Measurements from ENCODE around the gene PTPRA.
"Not testable (repeated sequence)": the region's sequence is repeated elsewhere in the genome, so short reads cannot be mapped to it uniquely, and the experiment has no call there.

The PTPRA gene

DNA sequence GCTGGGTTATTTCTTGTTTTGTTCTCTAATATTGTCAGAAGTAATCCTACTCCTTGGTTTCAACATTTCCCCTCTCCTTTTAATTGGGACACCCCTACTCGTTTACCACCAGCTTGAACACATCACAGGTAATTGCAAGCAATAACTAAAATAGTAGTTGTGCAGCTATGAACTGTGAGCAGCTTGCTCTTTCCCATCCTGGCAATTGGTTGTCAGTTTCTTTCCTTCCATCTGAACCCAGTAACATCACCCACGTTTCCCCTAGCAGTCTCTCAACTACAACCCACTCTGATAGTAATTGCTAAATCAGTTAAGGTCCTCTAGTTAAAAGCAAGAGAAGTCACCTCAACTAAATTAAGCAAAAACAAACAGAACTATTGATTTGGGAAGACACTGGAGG is 122.5 kb downstream of the PTPRA start:
- DNase-seq (ENCODE audit: low read depth): no peak

DNA sequence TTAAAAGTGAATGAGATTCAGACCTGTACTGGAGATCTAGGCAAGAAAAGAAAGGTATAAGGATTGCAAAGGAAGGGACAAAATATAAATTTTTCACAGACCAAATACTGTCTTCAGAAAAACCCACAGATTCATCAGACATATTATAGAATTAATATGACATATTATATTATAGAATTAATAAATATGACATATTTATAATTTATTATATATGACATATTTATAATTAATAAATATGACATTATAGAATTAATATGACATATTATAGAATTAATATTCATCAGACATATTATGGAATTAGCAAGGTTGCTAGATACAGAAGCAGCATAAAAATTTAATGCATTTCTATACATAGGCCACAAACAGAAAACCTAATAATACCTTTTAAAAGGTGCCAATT is 125.4 kb downstream of the PTPRA start:
- DNase-seq (ENCODE audit: low read depth): no peak

DNA sequence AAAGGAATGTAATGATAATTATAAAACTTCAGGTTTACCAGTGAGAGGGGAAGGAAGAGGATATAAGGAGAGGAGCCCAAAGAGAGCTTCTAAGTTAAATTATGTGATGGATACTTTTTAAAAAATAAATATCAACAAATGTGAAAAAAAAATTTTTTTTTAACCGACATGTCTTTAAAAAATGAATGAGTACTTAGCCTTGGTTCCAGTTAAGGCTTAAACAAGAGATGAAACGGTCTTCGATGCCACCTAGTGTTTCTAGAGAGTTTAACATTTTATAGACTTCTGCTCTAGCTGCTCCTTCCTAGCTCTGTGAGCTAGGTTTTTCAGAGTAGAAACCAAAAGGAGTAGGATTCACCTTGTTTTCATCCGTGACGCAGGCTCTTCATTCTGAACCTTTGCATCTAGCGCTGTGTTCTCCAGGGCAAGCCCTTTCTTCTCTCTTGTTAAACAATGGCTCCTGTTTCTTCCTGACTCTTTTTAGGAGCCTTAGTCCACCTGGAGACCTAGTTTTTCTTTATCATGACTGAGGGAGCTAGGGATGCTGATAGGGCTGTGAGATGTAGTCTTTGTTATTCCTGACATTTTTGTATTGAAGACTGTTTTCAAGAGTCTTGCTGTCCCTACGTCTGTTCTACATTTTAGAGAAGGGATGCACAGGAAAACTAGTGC is 127.7 kb downstream of the PTPRA start:
- DNase-seq (ENCODE audit: low read depth): no peak

DNA sequence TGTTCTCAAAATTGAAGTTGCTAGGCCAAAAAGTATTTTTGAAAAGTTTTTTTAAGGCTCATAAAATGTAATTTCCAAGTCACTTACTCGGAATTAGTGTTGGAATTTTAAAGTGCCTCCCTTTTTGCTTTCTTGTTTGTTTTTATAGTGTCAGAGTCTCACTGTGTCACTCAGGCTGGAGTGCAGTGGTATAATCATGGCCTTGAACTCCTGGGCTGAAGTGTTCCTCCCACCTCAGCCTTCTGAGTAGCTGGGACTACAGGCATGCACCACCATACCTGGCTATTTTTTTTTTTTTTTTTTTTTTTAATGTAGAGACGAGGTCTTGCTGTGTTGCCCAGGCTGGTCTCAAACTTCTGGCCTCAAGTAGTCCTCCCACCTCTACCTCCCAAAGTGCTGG is 130.1 kb downstream of the PTPRA start:
- DNase-seq (ENCODE audit: low read depth): no peak

DNA sequence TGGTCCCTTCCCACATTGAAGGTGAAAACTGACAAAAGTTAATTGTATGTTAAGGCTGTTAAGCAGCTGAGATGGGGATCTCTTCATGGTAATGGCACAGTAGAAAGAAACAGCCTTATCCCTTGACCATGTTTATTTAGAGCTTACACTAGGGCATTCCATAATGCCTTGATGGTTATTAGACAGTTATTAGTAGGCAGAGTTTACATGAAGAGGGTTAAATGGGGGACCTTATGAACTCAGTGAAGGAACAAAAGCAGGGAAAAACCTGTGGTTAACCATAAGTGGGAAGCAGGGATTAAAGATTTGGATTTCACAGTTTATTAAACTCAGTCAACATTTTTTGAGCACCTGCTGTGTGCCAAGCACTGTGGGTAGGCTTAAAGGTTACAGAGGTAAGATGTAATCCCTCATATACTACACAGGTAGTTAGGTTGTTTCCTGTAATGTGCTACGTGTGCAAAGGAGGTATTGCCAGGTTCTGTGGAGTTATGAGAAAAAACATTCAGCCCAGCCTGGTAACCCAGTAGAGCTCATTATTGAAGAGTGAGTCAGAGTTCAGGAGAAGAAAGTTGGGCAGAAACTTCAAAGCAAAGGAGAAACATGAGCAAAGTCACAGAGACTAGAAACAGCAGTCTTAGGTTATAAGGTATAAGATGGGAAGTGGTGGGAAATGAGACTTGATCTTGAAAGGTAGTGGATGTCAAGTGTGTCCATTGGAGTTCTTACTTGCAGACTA is 137.9 kb downstream of the PTPRA start:
- no peak for DNase-seq (ENCODE audit: low read depth)

DNA sequence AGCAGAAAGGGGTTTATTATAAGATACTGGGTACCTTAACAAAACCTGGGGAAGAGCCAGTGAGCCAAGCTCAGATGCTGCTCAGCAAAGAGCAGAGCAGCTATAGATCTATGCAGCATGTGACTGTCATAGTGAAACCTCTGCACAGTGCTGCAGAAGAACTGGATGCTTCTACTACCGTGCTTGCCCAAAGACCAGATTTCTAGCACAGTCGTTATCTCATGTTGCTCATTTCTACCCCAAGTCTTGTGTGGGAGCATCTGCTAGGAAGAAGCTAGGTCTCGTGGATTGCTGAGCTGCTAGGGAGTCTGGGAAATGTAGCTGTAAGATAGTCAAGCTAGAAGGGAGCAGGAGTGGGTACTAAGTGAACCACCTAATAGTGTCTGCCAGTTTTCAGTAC is 138.5 kb downstream of the PTPRA start:
- no peak for DNase-seq (ENCODE audit: low read depth)

DNA sequence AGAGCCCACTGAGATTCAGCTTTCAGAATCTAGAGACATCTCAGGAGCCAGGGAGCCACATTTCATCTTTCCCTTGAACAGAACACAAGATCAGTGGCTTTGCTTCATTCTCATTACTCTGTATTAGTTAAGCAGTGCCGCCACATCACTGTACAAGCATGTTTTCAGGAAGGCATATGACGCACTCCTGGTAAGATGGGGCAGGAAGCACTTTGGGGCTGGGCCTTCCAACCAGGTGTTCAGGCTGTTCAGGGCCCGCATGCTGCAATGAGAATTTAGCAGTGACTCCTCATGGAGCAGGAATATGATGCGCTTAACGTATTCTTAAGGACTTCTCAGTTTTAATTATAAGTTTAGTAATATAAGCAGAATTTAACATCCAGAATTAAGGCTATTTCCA is 140.5 kb downstream of the PTPRA start:
- no peak for DNase-seq (ENCODE audit: low read depth)

DNA sequence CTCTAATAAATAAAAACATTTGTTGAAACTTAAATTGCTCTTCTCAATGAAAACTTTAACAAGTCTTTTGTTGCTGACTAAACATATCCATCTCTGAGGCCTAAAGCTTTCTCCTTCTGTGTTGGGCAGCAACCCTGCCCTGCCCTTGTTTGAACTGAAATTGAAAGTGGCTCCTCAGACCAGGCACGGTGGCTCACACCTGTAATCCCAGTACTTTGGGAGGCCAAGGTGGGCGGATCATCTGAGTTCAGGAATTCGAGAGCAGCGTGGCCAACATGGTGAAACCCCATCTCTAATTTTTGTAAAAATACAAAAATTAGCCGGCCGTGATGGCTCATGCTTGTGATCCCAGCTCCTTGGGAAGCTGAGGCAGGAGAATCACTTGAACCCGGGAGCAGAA is 140.9 kb downstream of the PTPRA start:
- no peak for DNase-seq (ENCODE audit: low read depth)

DNA sequence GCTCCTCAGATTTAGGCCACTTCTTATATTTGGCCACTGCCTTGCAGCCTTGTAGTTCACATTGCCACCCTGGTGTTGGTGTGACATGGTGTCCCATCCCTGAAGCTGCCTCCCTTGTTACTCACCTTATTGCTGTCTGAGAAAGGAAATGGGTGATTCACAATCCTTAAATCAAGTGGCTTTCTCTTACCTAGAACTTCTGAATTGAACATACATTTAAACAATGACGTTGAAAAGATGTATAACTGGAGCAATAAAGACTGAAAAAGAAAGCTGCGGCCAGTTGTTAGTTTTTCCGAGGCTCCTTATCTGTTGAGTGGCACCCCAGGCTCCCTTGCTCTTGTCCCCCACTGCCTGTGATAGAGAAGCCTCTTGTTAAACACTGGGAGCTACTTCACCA is 141.4 kb downstream of the PTPRA start:
- no peak for DNase-seq (ENCODE audit: low read depth)

DNA sequence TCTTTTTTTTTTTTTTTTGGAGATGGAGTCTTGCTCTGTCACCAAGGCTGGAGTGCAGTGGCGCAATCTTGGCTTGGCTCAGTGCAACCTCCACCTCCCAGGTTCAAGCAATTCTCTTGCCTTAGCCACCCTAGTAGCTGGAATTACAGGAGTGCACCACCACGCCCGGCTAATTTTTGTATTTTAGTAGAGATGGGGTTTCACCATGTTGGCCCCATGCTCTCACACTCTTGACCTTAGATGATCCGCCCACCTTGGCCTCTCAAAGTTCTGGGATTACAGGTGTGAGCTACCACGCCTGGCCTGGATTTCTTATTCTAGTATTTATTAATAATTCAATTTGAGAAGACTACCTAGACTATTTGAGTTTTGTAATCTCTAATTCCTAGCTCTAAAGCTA is 142.0 kb downstream of the PTPRA start:
- not testable (repeated sequence) for DNase-seq (ENCODE audit: low read depth)

DNA sequence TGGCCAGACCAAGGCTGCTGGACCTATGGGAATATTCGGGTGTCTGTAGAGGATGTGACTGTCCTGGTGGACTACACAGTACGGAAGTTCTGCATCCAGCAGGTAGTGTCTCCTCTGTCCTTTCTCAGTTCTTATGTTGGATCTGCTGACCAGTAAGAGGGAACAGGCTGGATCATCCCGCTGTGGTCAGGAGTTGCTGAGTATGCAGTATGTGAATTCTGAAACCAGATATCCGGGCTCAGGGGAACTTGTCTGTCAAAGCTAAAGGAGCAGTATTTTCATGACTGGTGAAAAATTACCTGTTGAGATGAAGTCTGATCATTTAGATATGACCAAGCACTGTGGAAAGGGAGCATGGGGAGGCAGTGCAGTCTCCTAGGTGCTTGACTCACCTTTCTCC is 148.0 kb downstream of the PTPRA start:
- no peak for DNase-seq (ENCODE audit: low read depth)

DNA sequence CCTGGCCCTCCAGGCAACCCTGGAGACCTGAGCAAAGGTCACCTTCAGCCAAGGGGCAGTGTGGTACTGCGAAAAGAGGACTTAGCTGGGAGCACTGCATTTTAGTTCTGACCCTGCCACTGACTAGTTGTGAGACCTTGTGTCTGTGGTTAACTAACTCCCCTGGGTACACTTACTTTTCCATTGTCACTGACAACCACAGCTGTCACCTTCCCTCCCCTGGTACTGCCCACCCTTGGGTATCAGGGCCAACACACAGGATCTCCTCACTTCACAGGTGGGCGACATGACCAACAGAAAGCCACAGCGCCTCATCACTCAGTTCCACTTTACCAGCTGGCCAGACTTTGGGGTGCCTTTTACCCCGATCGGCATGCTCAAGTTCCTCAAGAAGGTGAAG is 148.5 kb downstream of the PTPRA start:
- no peak for DNase-seq (ENCODE audit: low read depth)

DNA sequence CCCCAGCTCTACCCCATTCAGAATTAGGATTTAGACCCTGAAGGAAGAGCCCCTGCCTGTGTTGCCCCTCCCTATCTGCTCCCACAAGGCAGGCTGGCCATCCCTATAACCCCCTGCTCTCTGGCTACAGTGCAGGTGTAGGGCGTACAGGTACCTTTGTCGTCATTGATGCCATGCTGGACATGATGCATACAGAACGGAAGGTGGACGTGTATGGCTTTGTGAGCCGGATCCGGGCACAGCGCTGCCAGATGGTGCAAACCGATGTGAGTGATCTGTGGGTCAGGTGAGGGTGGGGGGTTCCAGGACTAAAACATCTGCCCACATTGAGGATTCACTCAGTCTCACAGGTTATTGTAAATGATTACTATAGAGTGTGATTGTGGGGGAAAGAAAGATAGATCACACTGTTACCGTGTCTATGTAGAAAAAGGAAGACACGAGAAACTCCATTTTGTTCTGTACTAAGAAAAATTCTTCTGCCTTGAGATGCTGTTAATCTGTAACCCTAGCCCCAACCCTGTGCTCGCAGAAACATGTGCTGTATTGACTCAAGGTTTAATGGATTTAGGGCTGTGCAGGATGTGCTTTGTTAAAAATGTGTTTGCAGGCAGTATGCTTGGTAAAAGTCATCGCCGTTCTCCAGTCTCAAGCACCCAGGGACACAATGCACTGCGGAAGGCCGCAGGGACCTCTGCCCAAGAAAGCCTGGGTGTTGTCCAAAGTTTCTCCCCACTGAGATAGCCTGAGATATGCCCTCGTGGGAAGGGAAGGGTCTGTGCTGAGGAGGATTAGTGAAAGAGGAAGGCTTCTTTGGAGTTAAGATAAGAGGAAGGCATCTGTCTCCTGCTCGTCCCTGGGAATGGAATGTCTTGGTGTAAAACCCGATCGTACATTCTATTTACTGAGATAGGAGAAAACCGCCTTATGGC is 149.5 kb downstream of the PTPRA start:
- DNase-seq (ENCODE audit: low read depth): not testable (repeated sequence)

DNA sequence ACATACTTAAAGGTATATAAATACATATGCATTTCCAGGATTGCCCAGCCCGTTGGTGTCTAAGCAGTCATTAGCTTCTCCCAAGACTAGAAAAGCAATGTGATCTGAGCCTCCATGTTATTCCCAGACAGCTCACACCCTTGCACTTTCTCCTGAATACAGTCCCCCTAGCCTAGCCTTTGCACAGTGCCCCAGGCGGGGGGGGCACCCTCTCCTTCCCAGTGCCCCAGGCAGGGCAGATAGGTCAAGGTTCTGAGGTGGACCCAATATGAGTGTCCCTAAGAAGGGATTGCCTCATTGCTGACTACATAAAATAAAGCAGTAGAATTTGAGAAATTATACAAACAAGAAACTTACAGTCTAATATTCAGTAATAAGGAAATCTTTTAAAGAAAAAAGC is 154.7 kb downstream of the PTPRA start:
- DNase-seq (ENCODE audit: low read depth): no peak

DNA sequence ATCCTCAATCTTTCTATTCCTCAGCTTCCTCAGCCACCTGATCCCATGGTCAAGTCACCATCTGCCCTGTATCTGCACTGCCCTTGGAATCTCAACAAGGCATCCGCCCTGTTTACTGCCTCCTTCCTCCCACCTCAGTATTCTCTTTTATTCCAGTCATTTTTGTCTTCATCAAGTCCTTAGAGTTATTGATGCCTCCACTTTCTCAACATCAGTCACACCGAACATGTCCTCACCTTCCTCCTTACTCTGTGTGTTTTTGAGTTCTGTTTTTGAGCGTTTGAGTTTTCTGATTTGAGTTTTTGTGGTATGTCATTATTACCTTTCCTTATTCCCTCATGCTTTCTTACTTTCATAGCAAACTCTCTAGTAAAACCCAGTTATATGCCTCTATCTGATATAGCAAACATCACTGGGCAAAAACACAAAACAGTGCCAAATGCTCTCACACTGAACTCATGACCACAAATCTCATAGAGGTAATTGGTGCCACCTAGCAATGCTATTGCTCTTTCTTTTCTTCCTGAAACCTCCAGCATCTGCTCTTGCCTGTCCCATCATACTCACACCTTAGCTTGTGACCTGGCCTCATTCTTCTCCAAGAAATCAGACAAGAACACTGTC is 158.4 kb downstream of the PTPRA start:
- no peak for DNase-seq (ENCODE audit: low read depth)

DNA sequence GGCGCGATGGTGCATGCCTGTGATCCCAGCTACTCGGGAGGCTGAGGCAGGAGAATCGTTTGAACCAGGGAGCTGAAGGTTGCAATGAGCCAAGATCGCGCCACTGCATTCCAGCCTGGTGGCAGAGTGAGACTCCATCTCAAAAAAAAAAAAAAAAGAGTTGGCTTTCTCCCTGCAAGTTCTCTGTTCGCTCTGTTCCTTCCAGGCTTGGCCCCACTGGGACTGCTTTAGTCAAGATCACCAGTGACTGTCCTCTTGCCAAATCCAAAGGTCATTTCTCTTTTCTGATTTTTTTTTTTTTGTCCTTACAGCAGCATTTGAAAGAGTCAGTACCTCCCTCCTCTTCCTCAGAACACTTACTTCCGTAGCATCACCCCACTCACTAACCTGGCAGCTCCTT is 159.3 kb downstream of the PTPRA start:
- no peak for DNase-seq (ENCODE audit: low read depth)

DNA sequence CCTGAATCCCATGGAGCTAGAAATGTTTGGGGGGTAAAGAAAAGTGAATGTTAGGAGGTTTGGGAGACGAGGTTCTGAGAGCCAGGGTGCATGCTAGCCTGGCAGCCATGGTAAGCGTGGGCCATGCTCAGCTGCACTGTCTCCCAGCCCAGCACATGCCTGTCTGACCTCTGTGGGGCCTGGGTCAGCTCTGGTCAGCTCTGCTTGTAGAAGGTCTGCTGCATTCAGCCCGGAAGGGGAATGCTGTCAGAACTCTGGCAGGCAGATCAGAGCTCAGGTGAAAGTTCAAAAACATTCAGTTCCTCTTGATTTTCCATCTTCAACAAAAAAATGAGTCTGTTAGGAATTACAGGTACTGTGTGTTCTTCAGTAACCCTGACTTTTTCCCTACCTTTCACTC is 164.4 kb downstream of the PTPRA start:
- no peak for DNase-seq (ENCODE audit: low read depth)

DNA sequence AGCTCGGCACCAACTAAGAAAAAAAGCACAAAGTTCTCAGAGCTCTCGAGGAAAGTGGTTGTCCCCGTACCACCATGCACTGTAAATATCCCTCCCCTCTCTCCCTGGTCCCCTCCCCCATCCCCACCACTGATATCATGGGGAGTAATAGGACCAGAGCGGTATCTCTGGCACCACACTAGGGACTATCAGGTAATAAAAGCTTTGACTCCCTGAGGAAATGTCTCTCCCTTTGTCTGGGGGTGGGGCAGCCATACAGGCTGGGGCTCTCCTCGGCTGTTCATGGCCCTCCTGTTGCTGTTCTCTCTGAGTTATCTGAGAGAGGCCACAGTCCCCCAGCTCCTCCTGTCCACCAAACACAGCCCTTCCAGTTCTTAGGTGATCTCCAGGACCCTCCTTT is 165.2 kb downstream of the PTPRA start:
- DNase-seq (ENCODE audit: low read depth): no peak

DNA sequence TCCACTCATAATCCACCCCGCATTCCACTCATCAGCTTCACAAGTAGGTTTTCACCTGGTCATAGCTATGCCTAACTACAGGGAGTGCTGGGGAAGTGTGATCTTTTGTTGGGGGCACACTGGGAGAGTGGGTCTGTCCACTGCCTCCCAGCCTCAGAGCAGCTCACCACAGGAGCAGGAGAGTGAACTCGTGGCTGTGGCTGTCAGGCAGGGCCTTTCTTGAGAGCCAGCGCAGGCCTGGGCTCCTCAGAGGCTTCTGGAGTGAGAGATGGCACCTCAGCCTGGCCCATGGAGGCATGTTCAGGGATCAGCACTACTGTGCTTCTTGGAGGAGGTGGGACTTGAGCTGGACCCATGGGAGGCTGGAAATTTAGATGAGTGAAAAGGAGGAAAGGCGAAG is 166.1 kb downstream of the PTPRA start:
- no peak for DNase-seq (ENCODE audit: low read depth)

DNA sequence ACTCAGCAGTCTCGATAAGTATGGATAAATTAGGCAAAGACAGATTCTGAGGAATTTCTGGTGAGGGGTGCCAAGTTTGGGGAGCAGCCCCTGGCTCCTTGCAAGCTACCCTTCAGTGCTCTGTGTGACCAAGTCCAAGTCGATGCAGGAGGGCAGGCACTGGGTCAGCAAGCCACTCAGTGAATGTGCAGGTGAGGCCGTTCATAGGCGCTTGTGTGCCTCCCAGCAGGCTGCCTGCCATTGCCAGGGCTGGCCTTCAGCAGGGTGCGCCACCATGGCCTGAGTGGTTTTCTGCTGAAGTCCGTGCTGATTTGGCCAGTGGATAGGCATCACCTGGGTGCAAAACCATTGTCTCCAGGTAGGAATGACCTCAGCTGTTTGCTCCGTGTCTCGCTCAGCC is 166.8 kb downstream of the PTPRA start:
- no peak for DNase-seq (ENCODE audit: low read depth)

DNA sequence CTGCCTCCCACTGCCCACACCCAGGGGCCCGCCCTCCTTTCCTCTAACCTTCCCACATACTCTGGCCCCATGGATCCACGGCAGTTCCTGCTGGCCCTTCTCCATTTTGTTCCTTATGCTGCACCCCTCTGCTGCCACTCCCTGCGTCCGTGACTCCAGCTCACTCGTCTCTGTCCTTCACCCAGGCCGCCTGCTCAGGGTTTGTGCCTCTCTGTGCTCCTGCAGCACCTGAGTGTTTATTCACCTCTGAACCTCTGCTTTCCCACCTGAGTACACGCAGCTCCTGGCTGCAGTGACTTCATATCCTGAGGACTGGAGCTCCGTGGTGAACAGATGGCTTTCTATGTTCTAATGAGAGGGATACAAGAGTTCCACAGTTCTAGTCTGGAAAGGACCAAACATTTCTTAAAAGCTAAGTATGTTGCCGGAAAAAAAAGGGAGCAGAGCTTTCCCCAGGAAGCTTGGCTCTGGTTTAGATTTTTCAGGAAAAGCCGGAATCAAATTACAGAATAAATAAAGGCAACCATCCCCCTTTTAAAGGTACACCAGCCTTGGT is 168.7 kb downstream of the PTPRA start:
- DNase-seq (ENCODE audit: low read depth): no peak

DNA sequence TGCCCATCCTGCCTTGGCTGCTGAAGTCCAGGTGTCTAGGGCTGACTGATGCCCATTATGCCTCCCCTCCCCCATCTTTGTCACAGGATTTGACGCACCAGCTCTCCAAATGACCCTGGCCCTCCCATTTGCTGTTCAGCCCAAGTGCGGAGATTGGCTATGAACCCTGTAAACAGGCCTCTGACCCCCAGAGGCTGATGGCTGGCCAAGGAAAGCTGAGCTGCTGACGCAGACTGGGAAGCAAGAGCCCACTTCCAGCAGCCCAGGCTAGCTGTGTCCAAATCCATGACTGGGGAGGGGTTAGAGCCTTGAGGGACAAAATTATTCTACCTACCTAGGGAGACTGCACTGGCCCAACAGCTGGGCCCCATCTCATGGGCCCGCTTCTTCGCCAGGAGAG is 169.3 kb downstream of the PTPRA start:
- no peak for DNase-seq (ENCODE audit: low read depth)

All from stimulated activated CD8-positive, alpha-beta memory T cell treated with anti-CD3 and anti-CD28 coated beads, Interleukin-15, amount 100 ng/mL, for 24 hours (primary cell).